NCI-H1092 (cell line): ENCODE measurements around the gene HS1BP3.

Source experiments
- DNase-seq: peaks from one replicate; lab custom pipeline; 2025; lab: John Stamatoyannopoulos, UW

The HS1BP3 gene

DNA sequence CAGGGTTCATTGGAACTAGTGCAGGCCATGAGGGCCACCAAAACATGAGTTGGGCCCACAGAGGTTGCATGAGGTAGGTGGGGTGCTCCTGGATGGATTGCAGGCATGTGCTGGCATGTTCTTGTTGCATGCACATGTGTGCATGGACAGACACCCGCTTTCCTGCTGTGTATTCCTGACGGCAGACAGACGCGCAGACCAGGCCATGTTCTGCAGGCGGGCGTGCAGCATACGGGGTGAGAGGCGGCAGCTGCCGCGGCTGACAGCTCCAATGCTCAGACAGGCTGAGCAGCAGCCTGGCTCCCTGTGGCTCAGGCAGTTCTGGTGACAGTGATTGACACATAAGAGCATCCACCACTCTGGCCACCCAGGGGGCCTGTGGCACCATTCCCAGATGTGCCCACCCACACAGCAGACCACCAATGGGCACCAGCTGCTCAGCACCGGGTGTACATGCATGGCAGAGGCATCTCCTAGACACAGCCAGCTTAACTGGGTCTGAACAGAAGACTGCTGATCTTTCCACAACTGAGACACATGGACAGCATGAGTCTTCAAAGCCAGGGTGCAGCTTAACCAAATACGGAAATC, 21.2 kb downstream of the HS1BP3 start:
- no peak for DNase-seq

DNA sequence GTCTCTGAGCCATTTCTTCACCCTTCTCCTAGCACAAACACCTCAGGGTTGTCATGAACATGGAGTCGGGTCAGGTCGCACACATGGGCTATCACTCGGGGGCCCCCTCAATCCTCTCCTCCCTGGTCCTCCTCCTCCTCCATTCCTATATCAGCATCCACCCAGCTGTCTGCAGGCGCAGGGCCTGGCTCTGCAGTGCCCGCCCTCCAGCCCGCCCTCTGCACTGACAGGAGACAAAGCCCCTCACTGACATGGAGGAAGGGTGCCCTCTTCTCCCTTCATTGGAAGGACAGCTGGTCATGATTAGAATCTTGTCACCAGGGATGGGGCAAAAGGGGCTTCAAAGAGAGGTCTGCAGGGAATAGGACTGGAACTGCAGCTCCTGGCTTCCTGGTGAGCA, 21.7 kb downstream of the HS1BP3 start:
- no peak for DNase-seq

DNA sequence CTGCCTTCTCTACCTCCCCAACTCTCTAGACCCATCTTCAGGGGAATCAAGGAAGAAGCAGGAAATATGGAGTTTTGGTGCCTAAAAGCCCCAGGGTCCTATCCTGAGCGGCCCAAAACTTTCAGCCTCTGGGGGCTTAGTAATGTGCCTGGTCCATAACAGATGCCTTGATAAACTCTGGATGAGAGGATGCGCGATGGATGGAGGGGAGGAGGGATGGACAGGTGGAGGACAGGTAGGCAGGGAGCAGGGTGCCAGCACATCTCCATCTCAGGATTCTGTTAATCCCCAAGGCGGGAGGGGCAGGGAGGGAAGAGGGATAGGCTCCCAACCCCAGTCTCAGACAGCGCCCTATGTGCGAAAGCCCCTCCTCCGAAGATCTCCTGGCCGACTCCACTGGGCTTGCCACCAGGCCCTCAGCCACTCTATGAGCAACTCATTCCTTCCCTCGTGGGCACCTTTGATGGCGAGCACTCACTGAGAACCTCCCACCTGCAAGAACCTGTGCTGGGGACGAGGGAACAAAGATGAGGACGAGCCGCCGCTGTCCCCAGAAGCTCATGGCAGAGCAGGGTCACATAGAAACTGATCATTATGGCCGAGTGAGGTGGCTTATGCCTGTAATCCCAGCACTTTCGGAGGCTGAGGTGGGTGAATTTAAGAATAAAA, 23.1 kb downstream of the HS1BP3 start:
- no peak for DNase-seq

DNA sequence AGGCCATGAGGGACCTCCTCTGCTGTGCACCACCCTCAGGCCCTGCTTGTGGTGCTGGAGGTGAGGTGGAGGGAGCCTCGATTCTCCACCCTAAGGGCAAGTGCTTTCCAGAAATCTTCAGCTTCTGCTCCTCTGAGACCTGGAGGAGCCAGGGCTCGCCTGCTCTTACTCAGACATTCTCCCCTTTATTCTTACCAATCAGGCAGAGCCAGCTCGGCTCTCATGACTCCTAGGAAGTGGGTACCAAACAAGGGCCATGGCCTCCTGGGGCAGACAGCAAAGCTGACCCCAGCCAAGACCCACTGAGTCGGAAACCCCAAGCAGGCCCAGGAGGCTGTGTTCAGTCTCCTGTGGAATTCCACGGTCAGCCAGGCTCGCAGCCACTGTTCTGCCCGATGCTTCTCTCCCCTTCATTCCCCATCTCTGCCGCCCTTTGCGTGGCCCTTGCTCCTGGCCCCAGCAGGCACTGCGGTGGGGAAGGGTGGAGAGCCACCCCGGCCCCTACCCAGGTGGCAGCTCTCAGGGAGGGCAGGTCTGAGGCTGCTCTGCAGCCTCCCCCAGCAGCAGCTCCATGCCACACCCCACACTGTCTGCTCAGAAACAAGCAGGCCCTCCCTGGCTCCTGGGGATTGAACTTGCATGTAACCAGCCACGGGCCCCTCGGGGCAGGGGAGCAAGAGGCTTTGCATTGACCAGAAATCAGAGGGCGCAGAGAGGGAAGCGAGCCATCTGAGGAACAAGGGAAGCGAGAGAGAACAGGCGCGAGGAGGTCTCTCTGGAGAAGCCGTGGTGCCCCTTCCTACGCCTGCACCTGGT, 24.0 kb downstream of the HS1BP3 start:
- no peak for DNase-seq

DNA sequence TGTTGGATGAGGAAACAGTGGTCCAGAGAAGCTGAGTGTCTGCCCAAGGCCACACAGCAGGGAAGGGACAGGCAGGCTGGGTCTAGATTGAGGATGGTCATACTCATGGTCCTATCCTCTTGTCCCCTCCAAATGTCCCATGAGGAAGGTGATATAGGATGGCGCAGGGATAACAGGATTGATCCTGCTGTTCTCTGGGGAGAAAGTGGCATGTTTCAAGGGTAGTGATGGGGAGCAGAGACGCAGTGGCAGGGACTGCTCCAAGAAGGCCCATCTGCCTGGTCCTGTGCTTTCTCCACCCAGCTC, 24.6 kb downstream of the HS1BP3 start:
- DNase-seq, result no peak

DNA sequence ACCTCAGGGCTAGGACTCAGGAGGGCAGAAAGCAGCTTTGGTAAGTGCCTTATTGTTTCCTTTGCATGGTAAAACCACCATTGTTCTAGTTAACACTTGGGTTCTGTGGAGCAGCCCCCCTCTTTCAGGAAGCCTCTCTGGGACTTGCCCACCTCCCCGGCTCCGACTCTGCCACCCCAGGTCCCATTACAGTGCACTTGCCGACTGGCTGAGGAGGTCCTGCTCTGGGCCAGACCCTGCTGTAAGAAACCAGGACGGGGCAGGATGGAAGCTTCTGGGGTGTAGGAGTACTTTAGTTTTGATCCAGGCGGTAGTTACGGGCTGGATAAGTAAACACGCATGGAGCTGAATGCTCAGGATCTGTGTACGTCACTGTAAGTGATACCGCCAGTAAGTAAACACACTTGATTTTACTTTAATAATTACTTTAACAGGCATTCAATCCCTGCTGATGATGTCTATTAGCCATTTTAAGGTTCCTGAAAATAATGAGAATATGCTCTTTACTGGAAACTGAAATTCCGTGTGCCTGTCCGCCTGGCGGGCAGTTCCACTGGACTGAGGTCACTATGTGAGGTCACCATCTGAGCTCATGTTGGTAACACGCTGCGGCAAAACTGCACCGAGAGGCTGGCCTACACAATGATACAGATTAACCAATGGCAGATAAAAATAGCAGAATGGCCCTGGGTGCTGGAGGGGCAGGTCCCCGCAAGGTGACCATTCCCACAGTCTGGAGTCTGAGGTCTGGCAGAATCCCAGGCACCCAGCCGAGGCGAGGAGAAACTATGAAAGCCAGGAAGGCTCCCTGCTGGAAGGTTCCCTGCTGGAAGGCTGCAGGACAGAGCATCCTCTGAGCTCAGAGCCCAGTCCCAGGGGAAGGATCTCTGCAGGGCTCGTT, 25.2 kb downstream of the HS1BP3 start:
- DNase-seq, result no peak

DNA sequence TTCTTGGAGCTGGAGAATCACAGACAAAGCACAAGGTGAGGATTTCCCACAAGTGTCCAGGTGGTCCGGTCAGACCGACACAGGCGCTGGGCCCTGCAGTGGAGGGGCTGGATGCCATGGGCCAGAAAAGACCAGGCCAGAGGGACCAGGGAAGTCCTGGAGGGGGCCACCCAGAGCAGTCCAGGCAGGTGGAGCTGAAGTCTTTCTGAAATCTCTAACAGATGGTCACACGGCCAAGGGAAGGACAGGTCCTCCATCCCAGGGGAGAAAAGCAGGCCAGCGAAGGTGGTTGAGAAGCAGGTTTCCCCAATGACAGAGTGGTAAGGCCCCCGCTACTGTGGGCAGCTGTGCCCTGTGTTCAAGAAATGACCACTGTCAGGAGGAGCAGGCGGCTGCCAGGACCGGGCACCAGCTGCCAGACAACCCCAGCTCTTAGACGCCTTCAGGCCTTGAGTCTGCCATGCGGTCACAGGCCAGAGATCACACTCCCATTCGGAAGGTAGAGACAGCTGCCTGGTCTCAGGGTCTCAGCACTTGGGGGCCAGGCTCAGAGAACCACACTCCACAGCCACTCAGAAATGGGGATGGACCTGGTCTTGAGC, 25.9 kb downstream of the HS1BP3 start:
- DNase-seq, result no peak

DNA sequence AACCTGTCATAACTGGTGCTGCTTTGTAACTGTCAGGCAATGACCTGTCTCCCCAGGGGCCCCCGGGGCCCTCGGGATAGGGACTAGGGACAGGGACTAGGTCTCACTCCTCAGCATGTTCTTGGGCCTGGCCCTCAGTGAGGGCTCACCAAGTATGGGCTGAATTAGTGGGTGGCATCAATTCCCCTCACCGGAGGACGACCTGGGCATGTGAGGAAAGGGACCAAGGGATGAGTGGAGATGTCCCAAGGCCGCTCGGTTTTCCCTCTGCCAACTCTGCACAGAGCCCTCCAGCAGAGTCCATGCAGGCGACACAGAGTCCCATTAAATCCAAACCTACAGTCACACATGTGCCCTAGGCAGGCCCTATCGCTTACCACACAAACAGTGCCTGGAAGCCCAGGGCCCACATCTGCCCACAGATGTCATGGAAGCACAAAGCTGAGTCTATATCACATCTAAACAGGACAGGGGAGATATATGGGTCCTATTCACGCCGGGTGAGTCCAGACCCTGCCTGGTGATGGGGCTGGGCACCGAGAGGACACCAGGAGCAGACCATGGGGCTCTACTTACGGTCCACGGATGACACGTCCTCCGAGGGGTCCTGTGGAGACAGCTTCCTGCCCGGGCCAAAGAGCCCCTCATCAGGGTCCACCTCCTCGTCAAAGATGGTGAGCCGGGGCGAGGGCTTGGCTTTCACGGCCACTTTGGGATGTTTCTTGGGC, 26.6 kb downstream of the HS1BP3 start:
- DNase-seq, result no peak

DNA sequence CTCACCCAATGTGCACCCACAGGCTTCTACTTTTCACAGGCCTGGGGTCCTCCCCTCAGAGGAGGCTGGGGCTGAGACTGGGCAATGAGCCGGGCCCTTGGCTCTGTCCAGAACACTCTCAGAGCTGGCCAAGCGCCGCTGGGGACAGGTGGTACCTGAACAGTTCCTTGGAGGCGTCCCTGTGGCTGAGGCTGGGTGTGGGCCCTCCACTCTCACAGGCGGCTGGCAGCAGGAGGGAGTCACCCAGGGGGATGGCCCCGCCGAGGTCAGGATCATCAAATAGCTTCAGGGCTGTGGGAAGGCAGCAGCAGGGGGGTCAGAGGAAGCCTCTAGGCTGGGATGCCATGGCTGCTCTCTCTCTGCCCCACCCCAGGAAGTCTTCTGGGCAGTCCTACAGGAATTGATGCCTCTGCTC, 27.1 kb downstream of the HS1BP3 start:
- no peak for DNase-seq

DNA sequence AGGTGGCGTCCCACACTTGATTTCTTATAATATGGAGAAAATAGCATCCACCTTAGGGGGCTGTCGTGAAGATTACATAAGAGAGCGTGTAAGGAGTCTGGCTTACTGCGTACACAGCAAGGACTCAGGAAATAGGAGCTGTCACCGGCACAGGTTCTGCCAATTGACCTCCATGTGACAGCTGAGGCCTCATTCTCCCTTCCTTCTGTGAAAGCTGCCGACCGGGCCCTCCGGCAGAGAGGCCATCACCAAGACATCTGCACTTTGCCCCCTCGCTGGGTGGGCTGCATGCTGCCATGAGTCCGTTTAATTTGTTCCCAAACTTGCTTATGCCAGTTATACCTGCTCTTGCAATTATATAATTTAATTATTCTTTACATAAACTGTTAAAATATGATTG, 27.7 kb downstream of the HS1BP3 start:
- no peak for DNase-seq

DNA sequence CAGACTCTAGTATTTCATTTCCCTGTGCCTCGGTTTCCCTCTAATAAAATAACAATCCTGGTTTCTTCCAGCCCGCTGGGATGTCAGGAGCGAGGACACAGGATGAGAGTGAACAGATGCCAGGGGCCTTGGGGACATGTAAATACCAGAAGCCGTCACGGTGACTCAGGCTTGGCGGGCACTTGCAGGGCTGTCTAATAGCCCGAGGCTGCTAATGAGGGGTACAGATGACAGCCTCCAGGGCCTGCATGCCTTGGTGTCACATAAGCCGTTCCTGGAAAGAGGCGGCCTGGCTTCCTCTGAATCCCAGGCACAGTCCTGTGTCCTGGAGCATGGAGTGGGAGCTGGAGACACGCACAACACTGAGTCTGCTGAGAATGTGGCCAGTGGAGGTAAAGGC, 28.2 kb downstream of the HS1BP3 start:
- DNase-seq, result no peak

DNA sequence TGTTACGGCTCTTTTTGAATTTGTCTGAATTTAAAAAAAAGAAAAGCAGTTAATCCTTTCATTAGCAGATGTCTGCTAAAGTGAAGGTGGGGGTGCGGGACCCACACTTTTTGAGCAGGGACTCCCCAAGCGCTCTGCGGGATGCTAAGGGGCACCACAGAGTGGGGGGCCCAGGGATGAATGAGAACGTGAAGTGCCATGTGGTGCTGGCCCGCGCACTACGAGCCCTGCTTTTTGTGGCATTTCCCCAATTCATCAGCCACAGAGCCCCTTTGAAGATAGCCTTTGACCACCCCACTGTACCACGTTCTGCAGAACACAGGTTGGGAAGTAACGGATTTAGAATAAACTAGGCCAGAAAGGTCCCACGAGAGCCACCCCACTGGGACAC, 28.6 kb downstream of the HS1BP3 start:
- no peak for DNase-seq

DNA sequence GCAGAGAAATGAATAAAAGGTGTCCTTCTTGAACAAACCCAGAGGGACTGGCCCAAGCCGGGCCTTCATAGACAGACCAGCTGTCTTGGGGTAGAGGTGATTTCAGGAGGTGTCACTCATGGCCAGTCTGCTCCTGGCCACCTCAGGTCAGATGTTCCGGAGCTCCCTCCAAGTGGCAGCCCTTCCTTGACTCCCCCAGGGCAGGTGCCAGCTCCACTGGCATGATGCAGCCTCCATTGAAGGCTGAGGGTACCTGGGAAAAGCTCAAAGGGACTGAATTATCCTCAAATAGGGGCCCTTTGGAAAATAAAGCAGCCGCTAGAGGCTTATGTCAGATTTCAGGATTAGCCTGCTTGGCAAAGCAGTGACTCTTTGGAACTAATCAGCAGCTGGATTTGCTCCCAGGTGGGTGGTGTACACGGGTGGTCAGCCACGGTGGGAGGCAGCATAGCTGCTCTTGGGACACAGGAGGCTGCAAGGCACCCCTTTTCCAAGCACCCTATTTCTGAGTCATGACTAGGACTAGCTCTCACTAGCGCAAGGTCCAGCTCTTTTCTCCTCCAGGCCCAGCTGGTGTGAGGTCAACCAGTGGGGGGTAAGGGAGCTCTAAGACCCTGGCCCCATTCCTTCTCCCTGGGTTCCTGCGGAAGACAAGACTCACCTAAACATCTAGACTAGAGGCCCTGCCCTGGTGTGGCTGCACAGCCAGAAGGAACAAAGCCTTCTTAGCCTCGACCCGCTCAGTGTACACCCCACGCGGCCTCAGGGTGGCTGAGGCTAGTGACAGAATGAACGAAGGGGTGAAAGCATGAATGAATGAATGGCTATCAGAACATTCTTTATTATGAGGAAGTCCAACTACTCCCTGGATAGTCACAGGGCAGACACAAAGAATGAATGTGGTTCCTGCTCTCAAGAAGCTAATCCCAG, 29.3 kb downstream of the HS1BP3 start:
- no peak for DNase-seq

DNA sequence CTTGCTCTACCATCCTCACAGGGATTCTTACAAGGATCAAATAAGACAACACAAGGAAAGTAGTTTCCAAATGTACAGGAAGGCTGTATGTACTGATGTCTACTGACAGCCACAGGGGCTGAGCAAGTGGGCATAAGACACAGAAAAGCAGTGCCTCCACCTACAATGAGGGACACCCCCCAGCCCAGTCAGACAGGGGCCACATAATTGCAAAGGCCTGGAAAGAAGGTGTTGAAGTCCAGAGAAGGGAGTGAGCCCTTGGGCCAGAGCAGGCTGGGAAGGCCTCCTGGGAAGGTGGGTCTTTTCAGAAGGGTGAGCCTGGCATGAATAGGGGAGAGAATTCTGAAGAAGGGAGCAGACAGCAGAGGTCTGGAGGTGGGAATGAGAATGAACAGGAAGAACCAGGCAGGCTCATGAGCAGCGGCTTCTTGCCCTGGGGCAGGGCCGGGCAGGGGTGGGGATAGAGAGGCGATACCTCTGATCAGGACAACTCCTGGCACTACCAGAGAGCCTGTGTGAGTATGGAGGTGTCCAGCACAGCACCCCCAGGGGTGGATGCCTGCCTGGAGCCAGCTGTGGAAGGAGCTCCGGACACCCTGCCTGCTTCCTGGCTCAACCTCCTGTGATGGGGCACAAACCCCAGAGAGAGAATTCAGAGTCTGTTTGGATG, 30.1 kb downstream of the HS1BP3 start:
- no peak for DNase-seq

DNA sequence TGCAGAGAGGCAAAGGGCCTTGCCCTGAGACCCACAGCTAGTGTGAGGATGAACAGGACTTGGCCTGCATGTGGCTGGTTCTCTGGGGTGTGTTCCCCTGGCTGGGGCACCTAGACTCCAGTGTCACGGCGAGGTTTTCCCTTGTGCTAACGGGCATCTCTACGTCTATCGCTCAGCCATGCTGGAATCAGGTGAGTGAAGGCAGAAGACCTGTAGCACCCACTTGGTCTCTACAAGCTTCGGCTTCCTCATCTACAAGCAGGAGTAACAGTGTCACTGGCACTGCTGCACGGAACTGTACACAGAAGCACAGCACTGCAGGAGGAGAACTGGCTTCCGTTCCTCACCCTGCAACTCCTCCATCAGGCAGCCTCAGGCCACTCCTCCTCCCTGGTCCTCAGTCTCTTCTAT, 30.6 kb downstream of the HS1BP3 start:
- DNase-seq, result no peak

DNA sequence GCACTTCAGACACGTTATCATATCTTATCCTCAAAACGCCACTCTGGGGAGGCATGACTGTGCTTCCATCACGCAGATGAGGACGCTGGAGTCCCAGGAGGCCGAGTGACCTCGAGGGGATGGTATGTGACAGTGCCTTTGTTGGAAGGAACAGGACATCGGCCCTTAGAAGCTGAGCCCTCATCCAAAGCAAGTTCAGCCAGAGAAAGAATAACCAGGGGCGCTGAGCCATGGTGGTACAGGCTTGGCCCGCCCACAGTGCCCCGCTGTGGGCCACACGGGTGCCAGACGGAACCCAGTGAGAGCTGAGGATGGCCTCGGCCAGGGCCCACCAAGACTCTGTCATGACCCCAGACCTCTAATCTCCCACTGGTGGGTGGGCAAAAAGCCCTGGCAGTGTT, 31.3 kb downstream of the HS1BP3 start:
- DNase-seq, result no peak

DNA sequence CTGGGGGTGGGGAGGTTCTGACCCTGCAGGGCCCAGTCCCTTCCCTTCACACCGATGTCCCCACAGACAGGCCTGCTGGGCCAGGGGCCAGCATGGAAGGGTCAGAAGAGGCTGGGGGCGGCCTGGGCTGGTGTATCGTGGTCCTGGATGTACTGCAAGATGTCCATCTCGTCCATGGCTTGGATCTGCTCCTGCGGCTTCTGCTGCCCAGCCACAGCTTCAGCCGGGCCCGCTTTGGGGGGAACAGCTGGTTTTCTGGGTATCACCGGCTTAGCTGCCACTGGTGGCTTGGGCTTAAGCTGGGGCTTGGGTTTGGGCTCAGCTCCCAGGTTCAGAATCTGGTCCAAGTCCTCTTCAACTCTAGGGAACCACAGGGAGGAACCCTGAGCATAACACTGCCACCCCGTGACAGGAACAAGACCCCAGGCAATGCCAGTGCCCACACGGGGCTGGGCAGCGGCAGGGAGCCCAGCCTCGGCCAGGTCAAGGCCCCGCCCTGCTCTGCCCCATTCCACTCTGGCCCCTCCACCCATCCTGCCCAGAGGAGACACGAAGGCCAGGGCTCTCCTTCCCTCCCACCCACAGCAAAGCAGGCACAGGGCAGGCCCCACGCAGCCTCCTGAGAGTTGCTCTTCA, 31.9 kb downstream of the HS1BP3 start:
- no peak for DNase-seq

DNA sequence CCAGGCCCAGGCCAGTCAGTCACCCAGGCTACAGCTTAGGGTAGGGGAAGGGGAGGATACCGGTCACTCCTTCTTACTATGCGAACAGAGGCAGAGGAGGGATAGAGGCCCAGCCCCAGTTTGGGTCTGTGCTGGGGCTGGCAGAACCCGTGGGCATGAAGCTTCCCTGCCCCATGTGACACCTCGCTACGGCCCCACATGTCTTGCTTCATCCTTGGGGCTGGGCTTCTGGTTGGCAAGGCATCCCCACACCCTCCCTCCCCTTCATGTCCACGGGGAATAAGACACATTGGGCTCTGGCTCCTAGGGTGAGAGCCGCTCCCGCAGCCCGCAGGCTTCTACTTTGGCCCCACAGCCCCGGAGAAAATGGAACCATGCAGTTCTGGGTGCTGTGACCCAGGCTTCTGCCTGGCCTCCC, 32.4 kb downstream of the HS1BP3 start:
- no peak for DNase-seq

DNA sequence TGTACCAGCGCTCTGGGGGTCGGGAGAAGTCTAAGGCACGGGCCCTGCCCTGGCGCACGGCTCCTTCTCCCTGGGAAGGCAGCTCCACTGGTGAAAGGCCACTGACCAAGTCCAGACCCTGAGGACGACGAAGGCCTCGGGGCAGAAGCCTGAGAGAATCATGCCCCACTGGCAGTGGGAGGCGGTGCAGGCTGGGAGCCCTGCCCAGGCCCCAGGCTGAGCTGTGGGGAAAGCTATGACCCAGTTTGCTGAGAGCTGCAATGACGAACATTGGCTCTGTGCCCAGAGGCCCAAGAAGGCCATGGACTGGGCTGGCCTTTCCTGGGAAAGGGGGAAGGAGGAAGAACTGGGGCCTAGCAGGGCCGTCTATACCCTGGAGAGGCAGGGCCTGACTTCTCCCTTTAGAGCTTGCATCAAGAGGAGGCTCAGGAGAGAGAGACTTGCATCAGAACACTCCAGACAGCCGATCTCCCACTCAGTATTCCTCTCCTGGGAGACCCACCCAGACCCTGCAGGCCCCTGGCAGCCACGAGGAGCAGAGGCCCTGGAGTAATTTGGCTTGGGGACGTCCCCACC, 32.9 kb downstream of the HS1BP3 start:
- peak; percentile 11 for DNase-seq
